ENCODE measurements around the gene PCDHGA2. TPM values are rescaled to one million over a fixed set of nuclear protein-coding genes. Genes with fewer than 3 reads are reported as not detected.
A peak's percentile ranks its signal among the peaks of the same experiment; 100 is the strongest.

PCDHGA2 gene
- total RNA-seq, 1 donor from 2014 or later, result 0.71 TPM

DNA sequence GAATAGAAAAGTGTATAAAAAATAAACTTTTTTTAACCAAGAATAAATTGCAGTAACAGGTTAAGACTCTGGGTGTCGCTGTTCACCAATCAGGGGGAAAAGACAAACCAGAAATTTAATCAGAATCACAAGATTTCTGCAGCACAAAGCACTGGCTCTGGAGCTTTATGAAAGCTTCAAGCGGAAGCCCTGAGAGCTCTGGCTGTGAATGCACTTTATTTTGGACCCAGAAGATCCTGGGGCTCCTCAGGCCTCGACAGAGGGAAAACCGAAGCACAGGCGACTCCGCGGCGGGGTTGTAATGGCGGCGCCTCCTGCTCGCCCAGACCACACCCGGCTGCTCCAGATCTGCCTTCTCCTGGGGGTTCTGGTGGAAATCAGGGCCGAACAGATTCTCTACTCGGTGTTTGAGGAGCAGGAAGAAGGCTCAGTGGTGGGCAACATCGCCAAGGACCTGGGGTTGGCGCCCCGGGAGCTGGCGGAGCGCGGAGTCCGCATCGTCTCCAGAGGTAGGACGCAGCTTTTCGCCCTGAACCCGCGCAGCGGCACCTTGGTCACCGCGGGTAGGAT is 16.4 kb downstream of the PCDHGA2 start, which contains the start of gene PCDHGA4:
TSS of gene PCDHGA4 (plus strand) at position 122 of the 570 bp plus-strand sequence. CDS start at position 209, 87 bp downstream.
- peaks cover 7% of the 10 kb centered on the region for H3K36me3 Mint-ChIP-seq

DNA sequence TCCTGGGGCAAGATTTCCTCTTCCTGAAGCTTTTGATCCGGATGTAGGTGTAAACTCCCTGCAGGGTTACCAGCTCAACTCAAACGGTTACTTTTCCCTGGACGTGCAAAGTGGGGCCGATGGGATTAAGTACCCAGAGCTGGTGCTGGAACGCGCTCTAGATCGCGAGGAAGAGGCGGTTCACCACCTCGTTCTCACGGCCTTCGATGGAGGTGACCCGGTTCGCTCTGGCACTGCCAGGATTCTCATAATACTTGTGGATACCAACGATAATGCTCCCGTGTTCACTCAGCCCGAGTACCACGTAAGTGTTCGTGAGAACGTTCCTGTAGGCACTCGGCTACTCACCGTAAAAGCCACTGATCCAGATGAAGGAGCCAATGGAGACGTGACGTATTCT is 17.1 kb downstream of the PCDHGA2 start:
- Mint-ChIP-seq H3K4me1 (no peaks in the 10 kb centered on the region), H3K27ac (no peak overlapping the region), H3K36me3 (peaks cover 7% of the 10 kb centered on the region), H3K27me3 (ENCODE audit: insufficient read depth, low read depth) (peaks cover 2% of the 10 kb centered on the region), H3K9me3 (peaks cover 60% of the 10 kb centered on the region), H3K4me3 (no peak overlapping the region)
- Histone ChIP-seq H3K79me2 (ENCODE audit: low read depth) (no peaks in the 10 kb centered on the region), H3K9me3 (ENCODE audit: low read depth) (peaks cover 16% of the 10 kb centered on the region), H3K27ac (no peak overlapping the region), H3K27me3 (no peaks in the 10 kb centered on the region), H3F3A (ENCODE audit: low read depth) (no peaks in the 10 kb centered on the region), H3K4me3 (no peak overlapping the region), H2AFZ (replicated peaks) (no peak overlapping the region), H3K4me1 (no peaks in the 10 kb centered on the region), H4K20me1 (ENCODE audit: low read depth) (no peaks in the 10 kb centered on the region), H3K9ac (no peak overlapping the region), H3K36me3 (no peaks in the 10 kb centered on the region), H3K4me2 (no peak overlapping the region)
- DNase-seq (ENCODE audit: low spot score), result no peak
- TF ChIP-seq EZH2phosphoT487 (IDR thresholded peaks at IDR 0.05), result no peak
- no peak for TF ChIP-seq EZH2 (IDR thresholded peaks at IDR 0.05)
- TF ChIP-seq, protein P1, sequence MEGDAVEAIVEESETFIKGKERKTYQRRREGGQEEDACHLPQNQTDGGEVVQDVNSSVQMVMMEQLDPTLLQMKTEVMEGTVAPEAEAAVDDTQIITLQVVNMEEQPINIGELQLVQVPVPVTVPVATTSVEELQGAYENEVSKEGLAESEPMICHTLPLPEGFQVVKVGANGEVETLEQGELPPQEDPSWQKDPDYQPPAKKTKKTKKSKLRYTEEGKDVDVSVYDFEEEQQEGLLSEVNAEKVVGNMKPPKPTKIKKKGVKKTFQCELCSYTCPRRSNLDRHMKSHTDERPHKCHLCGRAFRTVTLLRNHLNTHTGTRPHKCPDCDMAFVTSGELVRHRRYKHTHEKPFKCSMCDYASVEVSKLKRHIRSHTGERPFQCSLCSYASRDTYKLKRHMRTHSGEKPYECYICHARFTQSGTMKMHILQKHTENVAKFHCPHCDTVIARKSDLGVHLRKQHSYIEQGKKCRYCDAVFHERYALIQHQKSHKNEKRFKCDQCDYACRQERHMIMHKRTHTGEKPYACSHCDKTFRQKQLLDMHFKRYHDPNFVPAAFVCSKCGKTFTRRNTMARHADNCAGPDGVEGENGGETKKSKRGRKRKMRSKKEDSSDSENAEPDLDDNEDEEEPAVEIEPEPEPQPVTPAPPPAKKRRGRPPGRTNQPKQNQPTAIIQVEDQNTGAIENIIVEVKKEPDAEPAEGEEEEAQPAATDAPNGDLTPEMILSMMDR (IDR thresholded peaks at IDR 0.05), result no peak

More for the DNA sequence above, 16.4 kb downstream of the PCDHGA2 start, which contains the start of gene PCDHGA4:
- H3K36me3 ChIP-seq, result no peaks in the 10 kb centered on the region
- H3K79me2 ChIP-seq (ENCODE audit: low read depth), result no peaks in the 10 kb centered on the region
- H3K4me1 ChIP-seq, result no peaks in the 10 kb centered on the region
- no peak within 1 kb of the TSS for H3K27ac ChIP-seq
- H3K27me3 ChIP-seq, result no peaks in the 10 kb centered on the region
- H3K27ac Mint-ChIP-seq, result no peak within 1 kb of the TSS
- no peak within 1 kb of the TSS for H3K9ac ChIP-seq
- no peak for DNase-seq (ENCODE audit: low spot score)
- no peaks in the 10 kb centered on the region for H4K20me1 ChIP-seq (ENCODE audit: low read depth)
- H2AFZ ChIP-seq (replicated peaks), result no peak within 1 kb of the TSS
- no peaks in the 10 kb centered on the region for H3F3A ChIP-seq (ENCODE audit: low read depth)
- no peak within 1 kb of the TSS for H3K4me3 ChIP-seq
- H3K4me2 ChIP-seq, result no peak within 1 kb of the TSS
- no peak for TF ChIP-seq EZH2phosphoT487 (IDR thresholded peaks at IDR 0.05)
- TF ChIP-seq EZH2 (IDR thresholded peaks at IDR 0.05), result no peak
- TF ChIP-seq, protein P1 (IDR thresholded peaks at IDR 0.05), result peak; percentile 44
- H3K4me3 Mint-ChIP-seq, result no peak within 1 kb of the TSS
- peaks cover 60% of the 10 kb centered on the region for H3K9me3 Mint-ChIP-seq
- H3K4me1 Mint-ChIP-seq, result no peaks in the 10 kb centered on the region
- peaks cover 10% of the 10 kb centered on the region for H3K9me3 ChIP-seq (ENCODE audit: low read depth)
- H3K27me3 Mint-ChIP-seq (ENCODE audit: insufficient read depth, low read depth), result peaks cover 2% of the 10 kb centered on the region

DNA sequence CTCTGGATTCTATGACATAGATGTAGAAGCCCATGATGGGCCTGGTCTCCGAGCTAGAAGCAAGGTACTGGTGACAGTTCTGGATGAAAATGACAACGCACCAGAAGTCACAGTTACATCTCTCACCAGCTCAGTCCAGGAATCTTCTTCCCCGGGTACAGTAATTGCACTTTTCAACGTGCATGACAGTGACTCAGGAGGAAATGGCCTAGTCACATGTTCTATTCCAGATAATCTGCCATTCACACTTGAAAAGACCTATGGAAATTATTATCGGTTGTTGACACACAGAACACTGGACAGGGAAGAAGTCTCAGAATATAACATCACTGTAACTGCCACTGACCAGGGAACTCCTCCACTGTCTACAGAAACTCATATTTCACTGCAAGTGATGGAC is 17.6 kb downstream of the PCDHGA2 start:
- H3K27me3 ChIP-seq, result no peaks in the 10 kb centered on the region
- H3K27ac ChIP-seq, result no peak overlapping the region
- no peak for TF ChIP-seq EZH2 (IDR thresholded peaks at IDR 0.05)
- TF ChIP-seq, protein P1 (IDR thresholded peaks at IDR 0.05), result no peak
- no peak for TF ChIP-seq EZH2phosphoT487 (IDR thresholded peaks at IDR 0.05)
- H3K4me2 ChIP-seq, result no peak overlapping the region
- H3K9me3 Mint-ChIP-seq, result peaks cover 60% of the 10 kb centered on the region
- peaks cover 17% of the 10 kb centered on the region for H3K9me3 ChIP-seq (ENCODE audit: low read depth)
- H3K4me3 ChIP-seq, result no peak overlapping the region
- no peak overlapping the region for H3K4me3 Mint-ChIP-seq
- H3K36me3 Mint-ChIP-seq, result peaks cover 7% of the 10 kb centered on the region
- H3K27ac Mint-ChIP-seq, result no peak overlapping the region
- no peaks in the 10 kb centered on the region for H3K4me1 ChIP-seq
- no peak overlapping the region for H2AFZ ChIP-seq (replicated peaks)
- H3F3A ChIP-seq (ENCODE audit: low read depth), result no peaks in the 10 kb centered on the region
- no peaks in the 10 kb centered on the region for H3K36me3 ChIP-seq
- DNase-seq (ENCODE audit: low spot score), result no peak
- no peak overlapping the region for H3K9ac ChIP-seq
- no peaks in the 10 kb centered on the region for H4K20me1 ChIP-seq (ENCODE audit: low read depth)
- no peaks in the 10 kb centered on the region for H3K4me1 Mint-ChIP-seq
- no peaks in the 10 kb centered on the region for H3K79me2 ChIP-seq (ENCODE audit: low read depth)
- peaks cover 2% of the 10 kb centered on the region for H3K27me3 Mint-ChIP-seq (ENCODE audit: insufficient read depth, low read depth)

Data from neural progenitor cell (in vitro differentiated cells).